Activated naive CD4-positive, alpha-beta T cell treated with anti-CD3 and anti-CD28 coated beads, Interleukin-2, amount 10 ng/mL, durations not matched to agents 7 days and 5 days (primary cell): ENCODE data around the gene TMEM59L.

Experiments used
- CTCF ChIA-PET: fragments of 350-600 bp; sonication (Branson Sonifier 250); formaldehyde crosslinking; loops from one replicate; lab custom pipeline; 2021; ENCODE audit warnings: antibody characterized with exemption; lab: Charles Lee
- DNase-seq: peaks from one replicate; pipeline ENCODE4 v3.0.0-alpha.2; 2020
- H3K27ac Mint-ChIP-seq: one replicate; pipeline ENCODE4 v1.8.0; 2021; ENCODE audit warnings: mild to moderate bottlenecking, moderate library complexity, mixed read lengths
- H3K27me3 Mint-ChIP-seq: one replicate; pipeline ENCODE4 v1.8.0; 2021; ENCODE audit warnings: mild to moderate bottlenecking, mixed read lengths
- H3K36me3 Mint-ChIP-seq: one replicate; pipeline ENCODE4 v1.8.0; 2021; ENCODE audit warnings: mixed read lengths
- H3K4me1 Mint-ChIP-seq: one replicate; pipeline ENCODE4 v1.8.0; 2021; ENCODE audit warnings: mixed read lengths
- H3K4me3 Mint-ChIP-seq: one replicate; pipeline ENCODE4 v1.8.0; 2021; ENCODE audit warnings: mild to moderate bottlenecking, moderate library complexity, mixed read lengths
- H3K9me3 Mint-ChIP-seq: one replicate; pipeline ENCODE4 v1.8.0; 2021; ENCODE audit warnings: mixed read lengths

TMEM59L gene

DNA sequence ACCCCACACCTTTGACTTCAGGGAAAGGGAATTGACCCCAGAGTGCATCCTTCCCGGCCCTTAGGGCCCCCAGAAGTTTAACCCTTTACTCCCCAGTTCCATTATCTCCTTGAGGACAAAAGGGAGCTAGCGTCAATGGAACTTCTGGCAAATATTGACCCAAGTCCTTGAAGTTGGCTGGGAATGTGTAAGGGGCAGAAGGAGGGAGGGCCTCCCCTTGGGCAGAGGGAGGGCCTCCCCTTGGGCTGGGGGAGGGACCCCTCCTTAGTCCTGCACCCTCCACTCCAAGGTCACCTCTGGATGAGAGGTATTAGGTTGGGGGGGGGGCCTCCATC is 3.0 kb upstream of the TMEM59L start:
- H3K4me3 Mint-ChIP-seq: no peak overlapping the region
- no peak overlapping the region for H3K27ac Mint-ChIP-seq
- CTCF ChIA-PET: no interaction called here
- H3K4me1 Mint-ChIP-seq: peaks cover 18% of the 10 kb centered on the region
- no peaks in the 10 kb centered on the region for H3K9me3 Mint-ChIP-seq
- H3K27me3 Mint-ChIP-seq: peaks cover 93% of the 10 kb centered on the region
- no peak for DNase-seq
- peaks cover 2% of the 10 kb centered on the region for H3K36me3 Mint-ChIP-seq

DNA sequence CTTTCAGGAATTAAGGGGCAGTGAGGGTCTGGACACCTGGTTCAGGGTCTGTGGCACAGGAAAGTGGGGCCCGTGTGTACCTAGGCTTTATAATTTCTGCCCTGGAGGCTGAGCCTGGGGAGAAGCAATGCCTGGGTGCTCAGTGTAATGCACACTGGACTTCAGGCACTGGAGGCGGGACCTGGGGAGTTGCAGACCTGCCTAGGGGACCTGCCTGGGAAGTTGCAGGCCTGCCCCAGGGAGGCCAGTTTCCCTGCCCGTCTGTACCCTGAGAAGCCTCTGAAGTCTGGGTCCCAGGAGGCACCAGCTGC is 2.5 kb upstream of the TMEM59L start:
- H3K36me3 Mint-ChIP-seq: peaks cover 2% of the 10 kb centered on the region

DNA sequence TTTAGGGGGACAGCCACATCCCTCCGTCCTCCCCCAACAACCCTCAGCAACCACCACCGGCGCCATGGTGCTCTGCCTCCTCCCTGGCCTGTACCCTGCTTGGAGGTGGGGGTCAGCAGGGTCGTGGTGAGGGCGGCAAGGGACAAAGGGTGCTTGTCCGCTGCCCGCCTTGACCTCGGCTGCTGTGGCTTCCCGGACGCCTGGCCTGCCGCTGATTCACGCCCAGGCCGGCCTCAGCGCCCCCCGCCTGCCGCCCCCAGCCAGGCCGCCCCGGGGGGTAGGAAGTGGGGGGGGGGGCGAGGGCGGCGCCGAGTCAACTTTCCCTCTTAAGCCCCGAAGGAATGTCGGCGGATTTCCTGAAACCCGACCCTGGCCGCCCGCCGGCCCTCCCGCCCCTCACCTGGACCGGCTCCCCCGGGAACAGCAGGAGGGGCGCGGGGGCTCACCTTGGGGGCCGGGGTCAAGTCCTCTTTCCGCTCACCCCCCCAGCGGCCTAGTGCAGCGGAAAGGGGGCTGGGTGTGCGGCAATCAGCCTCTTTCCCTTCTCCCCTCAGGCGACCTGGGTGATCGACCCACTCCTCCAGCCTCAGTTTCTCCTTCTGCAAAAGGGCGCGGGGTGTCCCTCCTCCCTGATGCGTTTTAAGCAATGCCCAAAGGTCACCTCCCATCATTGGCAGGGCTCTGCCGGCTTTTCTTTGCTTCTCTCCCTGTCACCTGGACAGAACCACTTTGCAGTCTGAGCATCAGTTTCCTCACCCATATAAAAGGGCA is 1.9 kb upstream of the TMEM59L start:
- peaks cover 2% of the 10 kb centered on the region for H3K36me3 Mint-ChIP-seq
- H3K27ac Mint-ChIP-seq: no peak overlapping the region
- CTCF ChIA-PET: no interaction called here
- H3K4me3 Mint-ChIP-seq: no peak overlapping the region
- no peaks in the 10 kb centered on the region for H3K9me3 Mint-ChIP-seq
- H3K4me1 Mint-ChIP-seq: peaks cover 15% of the 10 kb centered on the region
- no peak for DNase-seq
- peaks cover 92% of the 10 kb centered on the region for H3K27me3 Mint-ChIP-seq

More for the DNA sequence above, 2.5 kb upstream of the TMEM59L start:
- CTCF ChIA-PET: no interaction called here
- no peak for DNase-seq
- H3K9me3 Mint-ChIP-seq: no peaks in the 10 kb centered on the region
- H3K4me1 Mint-ChIP-seq: peaks cover 18% of the 10 kb centered on the region
- H3K27me3 Mint-ChIP-seq: peaks cover 93% of the 10 kb centered on the region
- H3K27ac Mint-ChIP-seq: no peak overlapping the region
- no peak overlapping the region for H3K4me3 Mint-ChIP-seq

DNA sequence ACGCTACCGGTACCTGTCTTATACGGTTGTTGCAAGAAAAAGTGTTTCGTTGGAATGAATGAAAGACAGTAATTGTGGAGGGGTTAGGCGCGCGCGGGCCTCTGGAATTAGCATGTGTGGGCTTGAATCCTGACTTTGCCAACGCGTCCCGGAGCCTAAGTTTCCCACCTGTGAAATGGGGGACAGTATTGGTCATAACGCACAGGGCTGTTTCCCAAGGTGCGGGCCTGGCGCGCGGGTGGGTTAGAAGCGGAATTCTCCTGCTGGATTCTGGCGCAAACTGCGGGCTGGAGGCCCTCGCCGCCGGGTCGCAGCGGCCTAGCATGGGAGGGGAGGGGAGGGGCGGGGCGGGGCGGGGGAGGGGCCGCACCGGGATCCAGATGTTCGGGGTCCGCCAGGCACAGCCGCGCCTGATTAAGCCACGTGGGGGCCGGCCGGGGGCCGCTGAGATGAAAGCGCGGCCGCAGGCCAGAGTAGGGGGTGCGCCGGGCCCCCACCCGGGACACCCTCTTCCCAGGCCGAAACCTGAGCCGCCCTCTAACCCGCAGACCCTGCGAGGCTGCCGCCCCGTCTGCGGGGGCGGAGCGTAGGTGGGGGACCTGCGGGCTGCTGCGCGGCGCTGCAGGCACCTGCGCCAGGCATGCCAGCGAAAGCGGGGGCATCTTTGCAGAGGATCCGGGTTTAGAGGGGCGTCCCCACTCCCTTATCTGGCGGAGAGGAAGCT is 1.2 kb upstream of the TMEM59L start:
- peaks cover 98% of the 10 kb centered on the region for H3K27me3 Mint-ChIP-seq
- CTCF ChIA-PET: interaction anchor here (1.0 kb wide), 1 partner anchor 17 kb away, joined by 3 read pairs; no protein-coding TSS in a partner anchor
- no peak overlapping the region for H3K4me3 Mint-ChIP-seq
- H3K36me3 Mint-ChIP-seq: peaks cover 2% of the 10 kb centered on the region
- H3K4me1 Mint-ChIP-seq: peaks cover 15% of the 10 kb centered on the region
- no peaks in the 10 kb centered on the region for H3K9me3 Mint-ChIP-seq
- no peak for DNase-seq
- H3K27ac Mint-ChIP-seq: no peak overlapping the region

DNA sequence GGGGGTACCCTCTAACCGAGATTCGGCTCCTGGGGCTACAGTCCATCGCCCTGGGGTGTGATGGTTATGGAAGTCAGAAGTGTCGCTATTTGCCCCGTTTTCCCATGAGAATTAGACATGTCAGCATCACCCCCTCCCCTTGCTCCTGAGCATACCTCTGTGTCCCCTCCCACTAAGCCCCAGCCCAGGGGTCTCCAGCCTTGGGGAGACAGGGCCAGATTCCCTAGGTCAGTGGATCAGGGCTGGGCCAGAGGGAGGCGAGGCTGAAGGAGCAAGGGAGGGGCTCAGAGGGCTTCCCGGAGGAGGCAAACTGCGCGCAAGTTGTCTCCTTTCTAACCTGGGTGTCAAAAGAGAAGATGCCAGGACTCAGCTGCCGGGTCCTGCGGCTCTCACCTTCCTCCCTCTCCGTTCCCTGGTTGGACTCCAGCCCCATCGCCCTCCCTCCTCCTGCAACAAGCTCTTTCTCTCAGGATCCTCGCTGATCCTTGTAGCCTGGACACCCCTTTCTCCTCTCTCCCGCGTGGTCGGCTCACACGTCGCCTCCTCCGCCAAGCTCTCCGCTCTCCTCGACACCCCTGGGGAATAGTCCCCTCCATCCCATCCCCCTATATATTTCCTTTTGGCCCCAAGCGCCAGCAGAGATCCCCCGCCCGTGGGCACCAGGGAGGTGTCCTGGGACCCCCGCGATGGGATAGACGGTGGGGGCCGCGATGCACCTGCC is 459 bp upstream of the TMEM59L start:
- H3K4me1 Mint-ChIP-seq: peaks cover 15% of the 10 kb centered on the region
- H3K27me3 Mint-ChIP-seq: peaks cover 99% of the 10 kb centered on the region
- peak overlapping the region; percentile 60 for H3K4me3 Mint-ChIP-seq
- no peak for DNase-seq
- no peaks in the 10 kb centered on the region for H3K9me3 Mint-ChIP-seq
- no peak overlapping the region for H3K27ac Mint-ChIP-seq
- peaks cover 2% of the 10 kb centered on the region for H3K36me3 Mint-ChIP-seq
- CTCF ChIA-PET: interaction anchor here (1.0 kb wide), 1 partner anchor 17 kb away, joined by 3 read pairs; no protein-coding TSS in a partner anchor

DNA sequence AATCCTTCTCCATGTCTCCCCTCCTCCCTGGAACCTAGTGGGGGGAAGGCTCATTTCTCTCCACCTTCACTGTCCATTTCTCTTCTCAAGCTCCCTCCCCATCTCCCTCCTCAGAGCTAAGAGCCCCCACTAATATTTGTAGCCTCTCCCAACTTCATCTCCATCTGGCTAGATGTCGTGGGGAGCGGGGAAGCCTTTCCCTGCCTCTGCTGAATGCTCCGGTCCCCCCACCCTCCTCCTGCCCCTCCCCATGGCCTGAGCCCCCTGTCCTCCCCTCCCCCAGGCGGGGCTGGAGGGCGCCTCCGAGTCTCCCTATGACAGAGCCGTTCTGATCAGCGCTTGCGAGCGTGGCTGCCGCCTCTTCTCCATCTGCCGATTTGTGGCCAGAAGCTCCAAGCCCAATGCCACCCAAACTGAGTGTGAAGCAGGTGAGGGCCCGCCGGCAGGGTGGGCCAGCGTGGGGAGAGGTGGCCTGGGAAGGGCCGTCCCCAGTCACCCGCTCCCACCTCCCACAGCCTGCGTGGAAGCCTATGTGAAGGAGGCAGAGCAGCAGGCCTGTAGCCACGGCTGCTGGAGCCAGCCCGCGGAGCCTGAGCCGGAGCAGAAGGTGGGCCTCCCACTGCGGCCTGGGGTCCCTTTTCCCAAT is 1.0 kb downstream of the TMEM59L start:
- Mint-ChIP-seq H3K27me3 (peaks cover 93% of the 10 kb centered on the region), H3K36me3 (peaks cover 2% of the 10 kb centered on the region), H3K4me3 (peak overlapping the region; percentile 28), H3K27ac (no peak overlapping the region), H3K4me1 (peaks cover 15% of the 10 kb centered on the region), H3K9me3 (no peaks in the 10 kb centered on the region)
- no peak for DNase-seq
- CTCF ChIA-PET: interaction anchor here (0.6 to 0.9 kb wide), 4 partner anchors 150 to 233 kb away, joined by 3 read pairs; no protein-coding TSS in a partner anchor

DNA sequence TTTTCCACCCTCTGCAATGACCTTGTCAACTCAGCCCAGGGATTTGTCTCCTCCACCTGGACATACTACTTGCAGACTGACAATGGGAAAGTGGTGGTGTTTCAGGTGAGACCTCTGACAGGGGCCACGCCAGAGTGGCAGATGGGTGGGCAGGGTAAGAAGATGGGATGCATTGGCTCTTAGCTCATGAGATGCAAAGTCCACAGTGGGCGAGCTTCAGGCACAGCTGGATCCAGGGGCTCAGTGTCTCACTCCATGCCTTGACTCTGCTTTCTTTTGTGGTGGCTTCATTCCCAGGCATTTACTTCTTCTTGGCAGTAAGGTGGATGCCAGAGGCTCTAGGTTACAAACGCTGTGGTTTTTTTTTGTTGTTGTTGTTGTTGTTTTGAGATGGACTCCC is 3.4 kb downstream of the TMEM59L start:
- Mint-ChIP-seq H3K4me1 (peaks cover 13% of the 10 kb centered on the region), H3K27me3 (peaks cover 78% of the 10 kb centered on the region), H3K36me3 (peaks cover 1% of the 10 kb centered on the region), H3K9me3 (no peaks in the 10 kb centered on the region), H3K4me3 (no peak overlapping the region), H3K27ac (no peak overlapping the region)
- CTCF ChIA-PET: interaction anchor here (0.7 kb wide), 1 partner anchor 153 kb away, joined by 3 read pairs; no protein-coding TSS in a partner anchor
- no peak for DNase-seq

DNA sequence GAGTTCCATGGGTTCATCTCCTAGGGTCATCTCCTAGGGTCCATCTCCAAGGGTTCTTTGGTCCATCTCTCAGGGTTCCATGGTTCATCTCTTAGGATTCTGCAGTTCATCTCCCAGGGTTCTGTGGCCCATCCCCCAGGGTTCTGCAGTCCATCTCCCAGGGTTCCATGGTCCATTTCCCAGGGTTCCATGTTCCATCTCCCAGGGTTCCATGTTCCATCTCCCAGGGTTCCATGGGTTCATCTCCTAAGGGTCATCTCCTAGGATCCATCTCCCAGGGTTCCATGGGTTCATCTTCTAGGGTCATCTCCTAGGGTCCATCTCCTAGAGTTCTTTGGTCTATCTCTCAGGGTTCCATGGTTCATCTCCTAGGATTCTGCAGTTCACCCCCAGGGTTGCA is 4.9 kb downstream of the TMEM59L start:
- H3K27me3 Mint-ChIP-seq: peaks cover 68% of the 10 kb centered on the region
- H3K9me3 Mint-ChIP-seq: no peaks in the 10 kb centered on the region
- peaks cover 5% of the 10 kb centered on the region for H3K4me1 Mint-ChIP-seq
- no peaks in the 10 kb centered on the region for H3K36me3 Mint-ChIP-seq
- DNase-seq: no peak
- H3K27ac Mint-ChIP-seq: no peak overlapping the region
- CTCF ChIA-PET: no interaction called here
- H3K4me3 Mint-ChIP-seq: no peak overlapping the region

DNA sequence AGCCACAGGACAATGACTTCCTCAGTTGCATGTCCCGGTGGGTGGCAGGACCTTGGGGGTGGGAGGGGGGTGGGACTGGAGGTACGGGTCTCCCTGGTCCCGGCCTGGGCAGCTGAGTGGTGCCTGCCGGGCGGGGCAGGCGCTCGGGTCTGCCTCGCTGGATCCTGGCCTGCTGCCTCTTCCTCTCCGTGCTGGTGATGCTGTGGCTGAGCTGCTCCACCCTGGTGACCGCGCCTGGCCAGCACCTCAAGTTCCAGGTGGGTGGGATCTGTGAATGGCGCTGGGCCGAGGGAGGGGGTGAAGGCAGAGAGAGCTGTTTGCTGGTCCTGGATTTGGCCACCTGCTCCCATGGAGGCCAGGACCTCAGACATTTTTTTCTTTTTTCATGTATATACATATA is 5.6 kb downstream of the TMEM59L start:
- H3K36me3 Mint-ChIP-seq: no peaks in the 10 kb centered on the region
- no peak overlapping the region for H3K27ac Mint-ChIP-seq
- CTCF ChIA-PET: no interaction called here
- peaks cover 5% of the 10 kb centered on the region for H3K4me1 Mint-ChIP-seq
- no peak for DNase-seq
- H3K9me3 Mint-ChIP-seq: no peaks in the 10 kb centered on the region
- H3K4me3 Mint-ChIP-seq: no peak overlapping the region
- H3K27me3 Mint-ChIP-seq: peaks cover 68% of the 10 kb centered on the region

DNA sequence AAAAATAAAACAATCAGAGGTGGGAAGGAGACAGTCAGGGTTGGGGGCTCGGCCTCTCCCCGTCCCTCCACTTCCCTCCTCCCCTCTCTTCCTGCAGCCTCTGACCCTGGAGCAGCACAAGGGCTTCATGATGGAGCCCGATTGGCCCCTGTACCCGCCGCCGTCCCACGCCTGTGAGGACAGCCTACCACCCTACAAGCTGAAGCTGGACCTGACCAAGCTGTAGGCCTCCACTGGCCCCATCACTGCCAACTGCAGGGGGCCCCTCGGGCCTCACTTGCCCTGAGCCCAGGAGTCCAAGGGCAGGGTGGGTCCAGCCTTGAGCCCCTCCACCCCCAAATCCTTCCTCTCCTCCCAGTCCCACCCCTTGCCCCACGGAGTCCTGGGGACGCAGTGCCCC is 7.6 kb downstream of the TMEM59L start:
- H3K9me3 Mint-ChIP-seq: no peaks in the 10 kb centered on the region
- no peak for DNase-seq
- peaks cover 2% of the 10 kb centered on the region for H3K4me1 Mint-ChIP-seq
- CTCF ChIA-PET: interaction anchor here (0.7 kb wide), 1 partner anchor 122 kb away, joined by 3 read pairs; no protein-coding TSS in a partner anchor
- peaks cover 47% of the 10 kb centered on the region for H3K27me3 Mint-ChIP-seq
- H3K4me3 Mint-ChIP-seq: no peak overlapping the region
- no peaks in the 10 kb centered on the region for H3K36me3 Mint-ChIP-seq
- H3K27ac Mint-ChIP-seq: no peak overlapping the region

DNA sequence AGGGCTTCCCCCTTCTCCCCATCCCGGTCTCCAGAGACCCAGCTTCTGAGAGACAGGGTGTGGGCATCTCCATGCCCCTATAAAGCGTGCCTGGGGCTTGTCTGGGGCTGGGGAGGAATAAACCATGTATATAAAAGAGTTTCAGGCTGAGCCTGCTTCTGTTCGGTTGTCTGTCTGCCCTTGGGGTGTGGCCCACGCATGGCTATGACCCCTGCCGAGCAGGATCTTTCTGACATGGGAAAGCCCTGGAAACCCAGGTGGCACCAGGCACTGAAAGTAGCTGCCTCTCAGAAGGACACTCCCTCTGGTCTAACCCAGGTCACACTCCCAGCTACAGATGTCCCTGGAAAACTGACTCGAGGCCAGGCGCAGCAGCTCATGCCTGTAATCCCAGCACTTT is 8.2 kb downstream of the TMEM59L start:
- H3K27me3 Mint-ChIP-seq: peaks cover 42% of the 10 kb centered on the region
- CTCF ChIA-PET: interaction anchor here (1.0 kb wide), 1 partner anchor 27 kb away, joined by 4 read pairs; no protein-coding TSS in a partner anchor
- no peaks in the 10 kb centered on the region for H3K9me3 Mint-ChIP-seq
- no peak overlapping the region for H3K4me3 Mint-ChIP-seq
- peaks cover 2% of the 10 kb centered on the region for H3K4me1 Mint-ChIP-seq
- H3K36me3 Mint-ChIP-seq: no peaks in the 10 kb centered on the region
- no peak overlapping the region for H3K27ac Mint-ChIP-seq
- DNase-seq: no peak

DNA sequence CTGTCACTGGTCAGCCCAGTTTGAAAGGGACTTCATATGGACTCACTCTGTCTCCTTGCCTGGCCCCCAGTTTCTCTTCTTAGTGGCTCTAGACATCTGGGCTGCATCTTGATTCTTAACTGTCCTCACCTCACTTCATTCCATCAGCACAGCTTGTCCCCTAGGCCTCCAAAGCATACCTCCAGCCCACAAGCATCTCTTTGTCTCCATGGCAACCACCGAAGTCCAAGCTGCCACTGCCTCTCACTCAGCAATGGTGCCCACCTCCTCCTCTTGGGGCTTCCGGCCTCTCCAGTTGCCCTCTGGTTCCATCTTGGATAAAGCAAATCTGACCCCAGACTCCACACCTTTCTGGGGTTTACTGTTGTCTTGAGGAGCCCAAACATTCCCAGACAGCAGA is 14.2 kb downstream of the TMEM59L start:
- no peaks in the 10 kb centered on the region for H3K9me3 Mint-ChIP-seq
- H3K4me1 Mint-ChIP-seq: peaks cover 2% of the 10 kb centered on the region
- DNase-seq: no peak
- no peak overlapping the region for H3K4me3 Mint-ChIP-seq
- H3K36me3 Mint-ChIP-seq: no peaks in the 10 kb centered on the region
- peaks cover 21% of the 10 kb centered on the region for H3K27me3 Mint-ChIP-seq
- CTCF ChIA-PET: no interaction called here
- H3K27ac Mint-ChIP-seq: no peak overlapping the region

DNA sequence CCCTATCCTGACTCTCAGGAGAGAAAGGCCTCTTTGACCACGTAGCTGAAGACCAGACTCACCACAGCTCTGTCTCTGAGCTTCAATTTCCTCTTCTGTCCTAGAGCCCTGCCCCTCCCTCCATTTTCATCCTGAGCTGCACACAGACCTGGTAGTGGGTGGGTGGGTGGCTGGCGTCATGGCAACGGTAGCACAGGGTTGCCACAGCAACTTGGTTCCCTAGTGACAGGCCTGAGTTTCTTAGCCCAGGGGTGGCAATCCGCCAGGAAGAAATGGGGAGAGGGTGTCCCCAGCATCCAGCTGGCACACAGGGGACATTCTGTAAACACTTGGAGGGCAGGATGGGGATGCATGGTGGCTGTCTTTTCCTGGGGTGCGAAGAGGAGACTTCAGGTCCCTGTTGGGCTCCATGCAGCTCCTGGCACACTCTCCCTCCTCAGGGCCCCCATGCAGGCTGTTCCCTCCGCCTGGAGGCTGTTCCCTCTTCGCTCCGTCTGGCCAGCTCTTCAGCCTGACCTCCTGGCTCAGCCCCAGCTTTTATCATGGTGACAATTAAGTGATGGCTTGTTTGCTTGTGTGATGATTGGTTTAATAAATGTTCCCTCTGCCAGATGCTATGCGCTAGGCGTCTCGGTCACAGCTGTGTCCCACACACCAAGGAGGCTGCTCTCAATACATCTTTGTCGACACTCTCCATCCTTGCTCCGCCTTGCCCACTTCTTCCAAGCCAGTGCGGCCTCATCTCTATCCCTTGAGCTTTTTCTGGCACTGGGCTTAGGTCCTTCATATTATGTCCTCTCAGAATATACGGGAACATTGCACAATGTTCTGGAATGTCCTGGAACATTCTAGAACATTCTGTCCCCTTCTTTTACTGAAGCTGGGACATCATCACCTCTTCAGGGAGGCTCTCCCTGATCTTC is 16.8 kb downstream of the TMEM59L start:
- Mint-ChIP-seq H3K4me3 (no peak overlapping the region), H3K9me3 (no peaks in the 10 kb centered on the region), H3K4me1 (no peaks in the 10 kb centered on the region), H3K36me3 (no peaks in the 10 kb centered on the region), H3K27me3 (peaks cover 20% of the 10 kb centered on the region), H3K27ac (no peak overlapping the region)
- DNase-seq: no peak
- CTCF ChIA-PET: interaction anchor here (1.0 kb wide), 1 partner anchor 11 kb away, joined by 3 read pairs; no protein-coding TSS in a partner anchor
